ENCODE data around the gene GPI. TPM values are rescaled to one million over a fixed set of nuclear protein-coding genes. Genes with fewer than 3 reads are reported as not detected.
A peak's percentile ranks its signal among the peaks of the same experiment; 100 is the strongest.
"Not testable (repeated sequence)": the region's sequence is repeated elsewhere in the genome, so short reads cannot be mapped to it uniquely, and the experiment has no call there.

GPI gene
- total and polyA plus RNA-seq, 9 donors: 94.0 to 194 (median 163) TPM

DNA sequence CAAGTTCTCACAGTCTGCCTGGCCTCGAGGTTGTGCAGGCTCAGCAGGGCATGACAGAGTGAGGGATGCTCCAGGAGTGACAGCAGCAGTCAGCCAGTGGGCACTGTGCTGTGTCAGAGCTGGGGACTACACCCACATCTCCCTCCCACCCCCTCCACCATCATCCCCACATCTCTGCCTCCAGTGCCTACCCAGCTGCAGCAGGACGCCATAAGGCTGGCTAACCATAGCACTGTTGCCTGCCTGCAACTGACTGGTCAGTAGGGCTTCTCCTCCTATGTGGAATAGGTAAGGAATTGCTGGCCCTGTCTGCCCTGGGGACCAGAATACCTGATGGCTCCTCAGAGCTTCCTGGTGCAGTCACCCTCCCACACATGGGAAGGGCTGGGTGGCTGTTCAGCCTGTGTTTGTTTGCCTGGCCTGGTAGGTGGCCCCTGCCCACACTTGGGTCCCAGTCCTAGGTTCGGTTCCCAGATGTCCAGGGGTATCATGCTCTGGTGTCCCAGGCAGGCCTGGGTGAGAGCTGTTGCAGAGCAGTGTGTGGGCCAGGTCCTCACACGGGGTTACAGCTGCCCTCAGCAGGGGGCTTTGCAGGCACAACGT is 15.7 kb downstream of the GPI start:
- Histone ChIP-seq H3K27ac (ENCODE audit: low read length) (no peak overlapping the region), H3K36me3 (ENCODE audit: control insufficient read depth, insufficient read depth, low read length) (peaks cover 87% of the 10 kb centered on the region), H3K4me1 (ENCODE audit: control insufficient read depth, insufficient read depth, low read length) (no peaks in the 10 kb centered on the region), H3K4me3 (ENCODE audit: low read length) (no peak overlapping the region), H3K27me3 (ENCODE audit: control insufficient read depth, insufficient read depth, low read length) (no peaks in the 10 kb centered on the region), H3K9me3 (replicated peaks; ENCODE audit: control insufficient read depth, low read depth, low read length) (no peaks in the 10 kb centered on the region)
- WGBS (ENCODE audit: insufficient coverage): 83% methylated on average over 3 of the region's 5 CpGs
- no peak for DNase-seq

DNA sequence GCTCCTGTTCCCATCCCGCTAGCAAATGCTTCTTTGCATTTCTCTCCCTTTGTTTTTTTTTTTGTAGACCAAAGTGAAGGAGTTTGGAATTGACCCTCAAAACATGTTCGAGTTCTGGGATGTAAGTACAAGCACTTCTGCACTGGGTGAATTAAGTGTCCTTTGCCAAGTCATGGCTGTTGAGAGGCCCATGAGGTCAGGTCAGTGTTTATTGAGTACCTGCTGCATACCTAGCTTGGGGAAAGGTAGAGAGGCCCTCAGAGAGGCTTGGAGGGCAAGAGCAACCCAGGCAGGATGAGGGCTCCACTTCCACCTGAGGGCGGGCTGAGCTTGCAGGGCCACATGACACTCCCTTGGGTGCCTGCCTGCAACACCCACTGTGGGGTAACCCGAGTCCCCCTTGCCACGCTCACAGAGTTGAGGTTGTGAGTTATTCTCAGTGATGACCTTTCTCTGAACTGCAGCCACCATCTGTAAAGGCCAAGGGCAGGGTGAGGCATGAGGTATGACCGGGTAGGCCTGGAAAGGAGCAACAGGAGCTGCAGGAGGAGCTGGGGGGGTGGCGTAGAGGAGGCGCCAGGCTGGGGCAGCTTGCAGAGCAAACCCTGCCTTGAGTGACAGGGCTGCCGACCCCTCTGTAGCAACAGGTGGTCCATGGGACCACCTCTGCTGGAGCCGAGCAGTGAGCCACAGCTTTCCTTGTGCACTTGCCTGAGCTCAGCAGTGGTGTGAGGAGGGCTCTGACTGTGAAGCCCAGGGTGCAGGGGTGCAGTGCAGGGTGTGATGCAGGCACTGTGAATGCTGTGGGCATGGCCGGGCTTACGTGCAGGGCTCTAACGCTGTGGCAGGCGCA is 16.6 kb downstream of the GPI start:
- no peak for DNase-seq
- no peak overlapping the region for H3K4me3 ChIP-seq (ENCODE audit: low read length)
- H3K4me1 ChIP-seq (ENCODE audit: control insufficient read depth, insufficient read depth, low read length): no peaks in the 10 kb centered on the region
- H3K27ac ChIP-seq (ENCODE audit: low read length): no peak overlapping the region
- no peaks in the 10 kb centered on the region for H3K27me3 ChIP-seq (ENCODE audit: control insufficient read depth, insufficient read depth, low read length)
- H3K9me3 ChIP-seq (replicated peaks; ENCODE audit: control insufficient read depth, low read depth, low read length): no peaks in the 10 kb centered on the region
- peaks cover 88% of the 10 kb centered on the region for H3K36me3 ChIP-seq (ENCODE audit: control insufficient read depth, insufficient read depth, low read length)
- 93% methylated on average over 11 of the region's 14 CpGs for WGBS (ENCODE audit: insufficient coverage)

DNA sequence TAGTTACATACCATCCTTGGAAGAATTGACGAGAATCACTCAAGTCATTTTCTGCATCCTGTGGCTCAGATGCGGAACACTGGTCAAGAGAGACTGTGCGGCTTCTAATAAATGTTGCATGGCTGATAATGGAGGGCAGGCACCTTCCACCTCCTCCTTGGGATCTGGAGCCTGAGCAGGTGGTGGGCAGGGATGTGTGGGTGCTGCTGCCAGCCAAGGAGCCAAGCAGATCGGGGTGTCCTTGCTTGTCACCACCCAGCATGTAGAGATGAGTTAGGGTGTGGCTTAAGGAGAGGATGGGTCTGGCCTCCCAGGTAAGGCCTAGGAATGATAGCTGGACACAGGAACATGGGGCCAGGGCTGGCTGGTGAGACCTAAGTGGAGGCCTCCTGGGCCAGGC is 17.5 kb downstream of the GPI start:
- DNase-seq: no peak
- no peak overlapping the region for H3K4me3 ChIP-seq (ENCODE audit: low read length)
- no peak overlapping the region for H3K27ac ChIP-seq (ENCODE audit: low read length)
- H3K36me3 ChIP-seq (ENCODE audit: control insufficient read depth, insufficient read depth, low read length): peaks cover 90% of the 10 kb centered on the region
- H3K9me3 ChIP-seq (replicated peaks; ENCODE audit: control insufficient read depth, low read depth, low read length): no peaks in the 10 kb centered on the region
- WGBS (ENCODE audit: insufficient coverage): 86% methylated on average over 1 of the region's 4 CpGs
- no peaks in the 10 kb centered on the region for H3K27me3 ChIP-seq (ENCODE audit: control insufficient read depth, insufficient read depth, low read length)
- no peaks in the 10 kb centered on the region for H3K4me1 ChIP-seq (ENCODE audit: control insufficient read depth, insufficient read depth, low read length)

DNA sequence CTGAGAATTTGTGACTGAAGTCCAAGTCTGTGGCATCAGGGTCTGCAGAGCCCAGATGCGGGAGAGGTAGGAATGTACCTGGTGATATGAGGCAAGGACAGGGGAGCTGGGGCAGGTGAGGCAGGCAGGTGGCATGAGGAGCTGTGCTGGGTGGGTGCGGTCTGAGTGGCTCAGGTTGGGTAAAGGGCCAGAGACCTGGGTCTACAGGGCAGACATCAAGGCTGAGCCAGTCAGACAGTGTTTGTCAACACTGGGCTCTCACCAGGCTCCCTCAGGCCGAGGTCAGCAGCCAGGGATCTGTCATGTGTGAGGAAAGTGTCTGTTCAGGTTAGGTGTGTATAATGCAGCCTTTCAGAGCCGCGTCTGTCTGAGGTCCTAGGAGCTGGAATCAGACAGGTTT is 18.6 kb downstream of the GPI start:
- Histone ChIP-seq H3K27ac (ENCODE audit: low read length) (no peak overlapping the region), H3K36me3 (ENCODE audit: control insufficient read depth, insufficient read depth, low read length) (peaks cover 91% of the 10 kb centered on the region), H3K27me3 (ENCODE audit: control insufficient read depth, insufficient read depth, low read length) (no peaks in the 10 kb centered on the region), H3K4me3 (ENCODE audit: low read length) (no peak overlapping the region), H3K4me1 (ENCODE audit: control insufficient read depth, insufficient read depth, low read length) (no peaks in the 10 kb centered on the region), H3K9me3 (replicated peaks; ENCODE audit: control insufficient read depth, low read depth, low read length) (no peaks in the 10 kb centered on the region)
- 93% methylated on average over 5 of the region's 5 CpGs for WGBS (ENCODE audit: insufficient coverage)
- DNase-seq: no peak

DNA sequence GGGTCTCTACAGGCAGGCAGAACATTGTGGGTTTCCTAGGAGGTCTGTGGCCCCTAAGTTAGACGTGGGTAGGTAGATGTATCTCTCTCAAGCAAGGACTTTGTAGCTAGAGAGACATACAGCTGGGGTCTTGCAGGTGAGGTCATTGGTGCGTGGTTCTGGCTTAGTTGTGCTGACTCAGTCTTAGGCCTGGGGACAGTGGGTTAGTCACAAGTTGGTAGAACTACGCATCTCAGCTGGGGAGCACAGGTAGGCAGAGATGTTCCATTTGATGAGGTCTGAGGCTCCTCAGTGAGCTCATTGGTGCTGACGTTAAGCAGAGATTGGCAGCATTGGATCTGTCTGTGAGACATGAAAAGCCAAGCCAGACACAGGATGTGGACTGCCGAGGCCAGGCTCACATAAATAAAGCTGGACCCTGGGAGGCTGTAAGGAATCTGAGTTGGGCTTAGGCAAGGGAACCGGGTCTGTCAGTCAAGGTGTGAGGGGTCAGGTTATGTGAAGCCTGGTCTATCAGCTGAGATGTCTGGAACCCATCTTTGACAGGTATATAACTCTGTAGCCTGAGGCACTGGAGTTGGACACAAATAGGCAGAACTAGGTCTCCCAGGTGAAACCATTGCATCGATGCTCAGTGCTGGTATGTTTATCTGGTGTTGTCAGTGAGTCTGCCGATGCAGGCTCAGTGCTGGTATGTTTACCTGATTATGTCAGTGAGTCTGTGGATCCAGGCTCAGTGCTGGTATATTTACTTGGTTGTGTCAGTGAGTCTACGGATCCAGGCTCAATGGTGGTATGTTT is 21.8 kb downstream of the GPI start:
- Histone ChIP-seq H3K36me3 (ENCODE audit: control insufficient read depth, insufficient read depth, low read length) (peaks cover 91% of the 10 kb centered on the region), H3K4me1 (ENCODE audit: control insufficient read depth, insufficient read depth, low read length) (no peaks in the 10 kb centered on the region), H3K9me3 (replicated peaks; ENCODE audit: control insufficient read depth, low read depth, low read length) (peaks cover 5% of the 10 kb centered on the region), H3K27me3 (ENCODE audit: control insufficient read depth, insufficient read depth, low read length) (no peaks in the 10 kb centered on the region), H3K27ac (ENCODE audit: low read length) (no peak overlapping the region), H3K4me3 (ENCODE audit: low read length) (no peak overlapping the region)
- 81% methylated on average over 9 of the region's 9 CpGs for WGBS (ENCODE audit: insufficient coverage)
- no peak for DNase-seq

DNA sequence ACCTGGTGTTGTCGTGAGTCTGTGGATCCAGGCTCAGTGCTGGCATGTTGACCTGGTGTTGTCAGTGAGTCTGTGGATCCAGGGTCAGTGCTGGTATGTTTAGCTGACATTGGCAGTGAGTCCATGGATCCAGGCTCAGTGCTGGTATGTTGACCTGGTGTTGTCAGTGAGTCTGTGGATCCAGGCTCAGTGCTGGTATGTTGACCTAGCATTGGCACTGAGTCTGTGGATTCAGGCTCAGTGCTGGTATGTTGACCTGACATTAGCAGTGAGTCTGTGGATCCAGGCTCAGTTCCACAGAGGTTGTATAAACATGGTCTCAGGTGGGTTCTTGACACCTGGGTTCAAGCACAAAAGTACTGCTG is 22.4 kb downstream of the GPI start:
- 100% methylated on average over 1 of the region's 1 CpG for WGBS (ENCODE audit: insufficient coverage)
- H3K36me3 ChIP-seq (ENCODE audit: control insufficient read depth, insufficient read depth, low read length): peaks cover 91% of the 10 kb centered on the region
- H3K9me3 ChIP-seq (replicated peaks; ENCODE audit: control insufficient read depth, low read depth, low read length): peaks cover 9% of the 10 kb centered on the region
- peaks cover 4% of the 10 kb centered on the region for H3K4me1 ChIP-seq (ENCODE audit: control insufficient read depth, insufficient read depth, low read length)
- H3K27ac ChIP-seq (ENCODE audit: low read length): no peak overlapping the region
- H3K27me3 ChIP-seq (ENCODE audit: control insufficient read depth, insufficient read depth, low read length): no peaks in the 10 kb centered on the region
- H3K4me3 ChIP-seq (ENCODE audit: low read length): no peak overlapping the region
- no peak for DNase-seq

DNA sequence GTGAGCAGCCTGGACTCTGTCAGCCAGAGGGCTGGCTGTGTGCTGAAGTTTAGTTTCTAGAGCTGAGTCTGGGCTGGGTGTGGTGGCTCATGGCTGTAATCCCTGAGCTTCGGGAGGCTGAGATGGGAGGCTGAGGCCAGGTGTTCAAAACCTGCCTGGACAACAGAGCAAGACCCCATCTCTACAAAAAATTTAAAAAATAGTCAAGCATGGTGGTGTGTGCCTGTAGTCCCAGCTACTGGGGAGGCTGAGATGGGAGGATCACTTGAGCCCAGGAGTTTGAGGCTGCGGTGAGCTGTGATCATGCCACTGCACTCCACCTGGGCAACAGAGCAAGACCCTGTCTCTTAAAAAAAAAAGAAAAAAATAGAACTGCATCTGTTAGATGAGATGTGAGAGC is 23.7 kb downstream of the GPI start:
- not testable (repeated sequence) for H3K4me3 ChIP-seq (ENCODE audit: low read length); DNase-seq; H3K27ac ChIP-seq (ENCODE audit: low read length); H3K27me3 ChIP-seq (ENCODE audit: control insufficient read depth, insufficient read depth, low read length); H3K9me3 ChIP-seq (replicated peaks; ENCODE audit: control insufficient read depth, low read depth, low read length)
- WGBS (ENCODE audit: insufficient coverage): 100% methylated on average over 1 of the region's 2 CpGs
- peaks cover 15% of the 10 kb centered on the region for H3K4me1 ChIP-seq (ENCODE audit: control insufficient read depth, insufficient read depth, low read length)
- H3K36me3 ChIP-seq (ENCODE audit: control insufficient read depth, insufficient read depth, low read length): peaks cover 87% of the 10 kb centered on the region

DNA sequence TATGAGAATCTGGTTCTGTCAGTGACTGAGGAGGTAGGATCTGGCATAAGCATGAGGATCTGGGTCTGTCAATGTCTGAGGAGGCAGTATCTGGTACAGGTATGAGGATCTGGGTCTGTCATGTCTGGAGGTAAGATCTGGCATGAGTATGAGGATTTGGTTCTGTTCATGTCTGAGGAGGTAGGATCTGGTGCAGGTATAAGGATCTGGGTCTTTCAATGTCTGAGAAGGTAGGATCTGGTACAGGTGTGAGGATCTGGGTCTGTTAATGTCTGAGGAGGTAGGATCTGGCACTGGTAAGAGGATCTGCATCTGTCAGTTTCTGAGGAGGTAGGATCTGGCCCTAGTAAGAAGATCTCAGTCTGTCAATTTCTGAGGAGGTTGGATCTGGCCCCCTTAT is 26.8 kb downstream of the GPI start:
- H3K36me3 ChIP-seq (ENCODE audit: control insufficient read depth, insufficient read depth, low read length): peaks cover 89% of the 10 kb centered on the region

DNA sequence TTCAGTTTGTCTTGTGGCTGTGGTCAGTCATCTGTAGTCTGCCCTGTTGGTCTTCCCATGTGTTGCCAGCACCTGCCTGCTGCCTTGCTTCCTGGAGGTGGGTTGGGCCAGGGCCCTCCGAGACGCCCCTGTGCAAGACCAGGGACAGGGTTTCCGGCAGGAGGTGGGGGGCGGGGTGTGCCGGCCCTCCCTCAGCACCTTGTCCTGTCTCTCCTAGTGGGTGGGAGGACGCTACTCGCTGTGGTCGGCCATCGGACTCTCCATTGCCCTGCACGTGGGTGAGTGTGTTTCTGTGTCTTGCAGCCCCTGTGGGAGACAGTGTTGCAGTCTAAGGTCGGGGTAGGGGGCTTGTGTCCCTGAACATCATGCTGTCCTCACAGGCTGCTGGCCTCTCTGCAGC is 28.0 kb downstream of the GPI start:
- Histone ChIP-seq H3K27ac (ENCODE audit: low read length) (peak overlapping the region; percentile 90), H3K27me3 (ENCODE audit: control insufficient read depth, insufficient read depth, low read length) (no peaks in the 10 kb centered on the region), H3K4me3 (ENCODE audit: low read length) (no peak overlapping the region), H3K9me3 (replicated peaks; ENCODE audit: control insufficient read depth, low read depth, low read length) (peaks cover 9% of the 10 kb centered on the region), H3K4me1 (ENCODE audit: control insufficient read depth, insufficient read depth, low read length) (peaks cover 23% of the 10 kb centered on the region), H3K36me3 (ENCODE audit: control insufficient read depth, insufficient read depth, low read length) (peaks cover 90% of the 10 kb centered on the region)
- 80% methylated on average over 10 of the region's 11 CpGs for WGBS (ENCODE audit: insufficient coverage)
- DNase-seq: no peak

More for the DNA sequence above, 26.8 kb downstream of the GPI start:
- H3K9me3 ChIP-seq (replicated peaks; ENCODE audit: control insufficient read depth, low read depth, low read length): peaks cover 9% of the 10 kb centered on the region
- H3K27me3 ChIP-seq (ENCODE audit: control insufficient read depth, insufficient read depth, low read length): no peaks in the 10 kb centered on the region
- peaks cover 23% of the 10 kb centered on the region for H3K4me1 ChIP-seq (ENCODE audit: control insufficient read depth, insufficient read depth, low read length)
- no peak for DNase-seq
- no peak overlapping the region for H3K4me3 ChIP-seq (ENCODE audit: low read length)
- H3K27ac ChIP-seq (ENCODE audit: low read length): no peak overlapping the region

DNA sequence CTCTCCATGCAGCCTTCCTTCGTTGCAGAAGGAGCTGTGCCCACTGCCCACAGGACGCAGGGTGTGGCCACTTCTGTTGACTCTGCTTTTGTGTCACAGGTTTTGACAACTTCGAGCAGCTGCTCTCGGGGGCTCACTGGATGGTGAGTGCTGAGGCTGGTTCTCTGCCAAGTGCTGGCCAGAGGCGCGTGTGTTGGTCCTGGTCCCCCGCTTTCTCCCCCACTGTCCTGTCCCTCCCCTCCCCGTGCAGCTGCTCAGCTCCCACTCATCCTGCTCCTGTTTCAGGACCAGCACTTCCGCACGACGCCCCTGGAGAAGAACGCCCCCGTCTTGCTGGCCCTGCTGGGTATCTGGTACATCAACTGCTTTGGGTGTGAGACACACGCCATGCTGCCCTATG is 28.6 kb downstream of the GPI start:
- peak overlapping the region; percentile 90 for H3K27ac ChIP-seq (ENCODE audit: low read length)
- DNase-seq: peak; percentile 94
- H3K27me3 ChIP-seq (ENCODE audit: control insufficient read depth, insufficient read depth, low read length): no peaks in the 10 kb centered on the region
- peaks cover 23% of the 10 kb centered on the region for H3K4me1 ChIP-seq (ENCODE audit: control insufficient read depth, insufficient read depth, low read length)
- peaks cover 89% of the 10 kb centered on the region for H3K36me3 ChIP-seq (ENCODE audit: control insufficient read depth, insufficient read depth, low read length)
- peaks cover 9% of the 10 kb centered on the region for H3K9me3 ChIP-seq (replicated peaks; ENCODE audit: control insufficient read depth, low read depth, low read length)
- 78% methylated on average over 12 of the region's 14 CpGs for WGBS (ENCODE audit: insufficient coverage)
- H3K4me3 ChIP-seq (ENCODE audit: low read length): no peak overlapping the region
